HG03520 (cell line): ENCODE results near the gene DPY19L3.
"Not testable (repeated sequence)": the region's sequence is repeated elsewhere in the genome, so short reads cannot be mapped to it uniquely, and the experiment has no call there.

Source experiments
- ATAC-seq: cut with Tn5 transposase; IDR thresholded peaks from one replicate; pipeline ENCODE4 v1.9.1; 2021; ENCODE audit warnings: mild to moderate bottlenecking, moderate library complexity; ENCODE audit not compliant: unreplicated experiment

The DPY19L3 gene

DNA sequence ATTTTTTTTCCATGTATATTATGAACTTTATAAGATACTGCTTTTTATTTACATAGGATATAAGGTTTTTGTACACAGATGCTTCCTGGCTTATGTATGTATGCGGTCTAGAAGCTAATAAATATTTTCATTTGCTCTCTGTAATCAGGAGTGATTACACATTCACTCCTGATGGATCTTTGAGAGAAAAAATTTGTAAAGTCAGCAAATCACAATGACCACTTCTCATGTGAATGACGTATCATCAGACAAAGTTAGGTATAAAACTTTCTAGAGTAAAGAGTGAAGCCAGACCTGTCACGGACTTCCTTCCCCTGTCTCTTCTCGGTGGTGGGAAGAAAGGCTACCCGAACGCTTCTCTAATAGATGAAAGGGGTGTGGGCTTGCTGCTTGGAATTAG, 31.1 kb downstream of the DPY19L3 start:
- ATAC-seq = no peak

DNA sequence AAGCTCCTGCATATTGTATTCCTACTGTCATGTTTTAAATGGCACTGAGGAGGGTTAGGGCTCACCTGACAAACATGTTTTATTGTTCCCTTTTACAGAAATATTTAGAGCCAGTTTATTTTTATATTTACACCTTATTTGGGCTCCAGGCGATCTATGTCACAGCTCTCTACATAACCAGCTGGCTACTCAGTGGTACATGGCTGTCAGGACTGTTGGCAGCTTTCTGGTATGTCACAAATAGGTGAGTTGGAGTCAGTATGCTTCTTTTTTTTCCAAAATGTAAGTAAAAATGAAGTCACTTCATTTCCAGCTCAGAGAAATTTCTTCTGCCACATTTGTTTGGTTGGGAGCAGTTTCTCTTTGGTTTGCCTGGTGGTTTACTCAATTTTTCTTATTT, 31.5 kb downstream of the DPY19L3 start:
- ATAC-seq = no peak

DNA sequence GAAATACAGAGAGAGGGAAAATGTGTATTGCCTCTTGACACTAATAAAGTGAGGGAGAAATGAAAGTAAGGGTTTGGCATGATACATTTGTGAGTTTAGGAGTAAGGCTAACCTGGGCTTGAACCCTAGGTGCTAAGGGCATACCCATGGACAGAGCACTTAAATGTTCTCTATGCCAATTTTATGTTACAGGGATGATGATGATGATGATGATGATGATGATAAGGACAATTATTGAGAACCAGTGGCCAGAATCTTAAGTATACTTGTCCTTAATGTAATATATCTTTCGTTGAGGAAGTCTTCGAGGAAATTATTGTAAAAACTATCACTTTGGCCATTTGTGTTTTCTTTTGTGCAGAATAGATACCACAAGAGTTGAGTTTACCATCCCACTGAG, 33.2 kb downstream of the DPY19L3 start:
- ATAC-seq = no peak

DNA sequence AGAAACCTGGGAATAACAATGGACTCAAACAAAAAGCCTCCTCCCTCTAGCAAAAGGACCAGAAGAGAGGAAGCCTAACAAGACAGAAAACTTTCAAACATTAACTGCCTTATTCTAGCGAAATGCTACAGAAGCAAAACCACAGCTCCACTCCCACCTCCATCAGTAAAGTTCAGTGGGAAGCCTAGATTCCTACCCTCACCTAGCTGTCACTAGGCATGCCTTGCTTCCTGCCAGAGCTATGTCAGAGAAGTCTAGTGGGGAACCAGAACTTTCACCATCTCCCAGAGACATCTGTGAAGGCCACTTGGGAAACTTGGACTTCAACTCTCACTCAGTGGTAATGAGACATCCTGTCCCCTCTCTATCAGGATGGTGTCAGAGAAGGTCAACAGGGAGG, 37.1 kb downstream of the DPY19L3 start:
- no peak for ATAC-seq

GRCh38 chr19:32447534-32447933, 42.0 kb downstream of the DPY19L3 start:
- not testable (repeated sequence) for ATAC-seq

GRCh38 chr19:32448026-32448425, 42.5 kb downstream of the DPY19L3 start:
- ATAC-seq = no peak

- ATAC-seq = no peak
Measured at GRCh38 chr19:32450217-32450616, 44.6 kb downstream of the DPY19L3 start.

DNA sequence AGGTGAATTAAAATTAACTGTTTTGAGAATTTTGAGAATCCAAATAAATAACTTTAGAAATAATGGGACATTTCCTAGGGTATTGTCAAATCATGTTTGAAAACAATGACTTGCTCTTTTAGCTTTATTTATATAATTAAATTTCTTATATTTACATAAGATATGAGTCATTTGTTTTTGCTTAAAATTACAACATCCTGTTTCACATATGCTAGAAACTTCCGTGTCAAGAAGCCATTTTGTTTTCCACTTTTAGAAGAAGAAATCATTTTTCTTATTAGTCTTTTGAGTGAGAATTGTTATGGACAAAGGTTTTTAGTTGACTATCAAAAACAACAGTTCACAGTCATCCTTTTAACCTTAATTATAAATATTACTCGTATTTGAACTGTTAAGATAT, 48.2 kb downstream of the DPY19L3 start:
- ATAC-seq = no peak

DNA sequence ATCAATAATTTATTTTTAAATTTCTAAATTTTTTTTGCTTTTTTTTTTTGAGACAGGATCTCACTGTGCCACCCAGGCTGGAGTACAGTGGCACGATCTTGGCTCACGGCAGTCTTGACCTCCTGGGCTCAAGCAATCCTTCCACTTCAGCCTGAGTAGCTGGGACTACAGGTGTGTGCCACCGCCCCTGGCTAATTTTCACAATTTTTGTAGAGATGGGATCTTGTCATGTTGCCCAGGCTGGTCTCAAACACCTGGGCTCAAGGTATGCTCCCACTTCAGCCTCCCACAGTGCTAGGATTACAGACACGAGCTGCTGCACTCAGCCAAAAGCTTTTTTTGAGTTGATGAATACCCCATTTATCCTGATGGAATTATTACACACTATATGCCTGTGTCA, 50.8 kb downstream of the DPY19L3 start:
- no peak for ATAC-seq

- ATAC-seq = no peak
Measured at GRCh38 chr19:32457571-32458158, 52.1 kb downstream of the DPY19L3 start.

DNA sequence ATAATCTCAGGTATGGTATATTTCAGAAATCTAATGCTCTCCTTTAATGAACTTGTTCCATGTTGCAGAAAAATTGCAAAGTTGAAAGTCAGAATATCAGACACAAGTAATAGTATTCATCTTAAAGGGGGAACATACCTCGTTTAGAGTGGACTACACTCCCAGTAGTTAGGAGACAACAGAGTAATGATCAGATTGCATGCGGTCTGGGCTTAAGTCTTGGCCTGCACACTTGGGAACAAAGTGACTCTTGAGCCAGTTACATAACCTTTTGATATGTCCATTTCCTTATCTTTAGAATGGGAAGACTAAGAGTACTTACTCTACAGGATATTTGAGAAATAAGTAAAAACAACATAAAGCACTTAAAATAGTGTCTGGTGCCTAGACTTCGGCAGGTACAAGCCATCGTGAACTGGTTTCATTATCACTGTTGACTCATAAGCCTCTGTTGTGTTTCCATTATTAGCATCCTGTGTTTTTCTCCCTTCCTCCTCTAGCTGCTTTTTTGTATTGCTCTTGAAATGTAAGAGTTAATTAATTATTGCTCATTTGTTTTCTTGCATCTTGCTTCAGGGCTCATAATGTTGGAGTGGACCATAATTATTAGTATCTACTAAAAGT, 53.0 kb downstream of the DPY19L3 start:
- peak; percentile 79 for ATAC-seq

DNA sequence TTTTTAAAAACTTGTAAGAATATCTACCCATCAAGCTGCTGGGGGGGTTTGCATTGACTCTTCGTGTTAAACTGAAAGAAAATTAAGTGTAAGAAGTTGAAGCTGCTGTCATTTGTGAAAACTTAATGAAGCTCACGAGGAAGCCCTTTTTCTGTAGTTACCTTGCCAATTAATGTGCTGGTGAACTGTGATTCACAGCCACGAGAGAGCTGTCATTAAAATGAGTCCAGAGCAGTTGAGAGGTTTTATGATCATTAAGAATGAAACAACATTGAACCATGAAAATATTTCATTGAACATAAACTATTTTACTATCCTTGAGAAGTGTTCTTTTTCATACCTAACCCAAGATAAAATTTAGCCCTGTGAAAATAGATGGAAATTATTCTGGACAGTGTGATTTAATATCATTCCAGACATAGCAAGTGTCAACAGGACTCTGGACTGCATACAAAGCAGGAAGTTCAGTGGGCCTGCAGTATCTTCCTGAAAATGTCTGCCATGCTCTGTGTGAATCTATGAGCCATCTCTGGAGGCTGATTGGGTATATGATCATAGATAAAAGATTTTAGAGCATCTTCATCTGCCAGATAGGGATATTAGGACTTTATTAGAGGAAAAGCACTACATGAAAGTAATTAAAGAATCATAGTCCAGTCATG, 53.8 kb downstream of the DPY19L3 start:
- ATAC-seq = no peak

- ATAC-seq = no peak
Measured at GRCh38 chr19:32460476-32460875, 54.9 kb downstream of the DPY19L3 start.

- no peak for ATAC-seq
Measured at GRCh38 chr19:32464279-32464678, 58.7 kb downstream of the DPY19L3 start.

DNA sequence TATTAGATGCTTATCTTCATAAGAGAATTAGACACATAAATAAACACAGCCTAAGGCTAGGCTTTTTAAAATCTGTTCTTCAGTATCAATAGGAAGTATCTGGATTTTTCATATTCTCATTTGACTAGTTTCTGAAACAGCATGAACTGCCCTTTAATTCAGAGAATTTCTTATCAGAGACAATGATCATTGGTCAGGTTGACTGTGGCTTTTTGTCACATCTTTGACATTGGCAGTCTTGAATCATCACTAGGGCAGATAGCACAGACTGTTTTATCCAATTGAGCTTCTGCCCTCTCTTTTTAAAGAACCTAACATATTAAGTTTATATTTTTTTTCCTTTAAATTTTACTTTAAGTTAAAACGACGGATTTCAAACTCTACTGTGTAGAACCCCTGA, 59.6 kb downstream of the DPY19L3 start:
- ATAC-seq = no peak

DNA sequence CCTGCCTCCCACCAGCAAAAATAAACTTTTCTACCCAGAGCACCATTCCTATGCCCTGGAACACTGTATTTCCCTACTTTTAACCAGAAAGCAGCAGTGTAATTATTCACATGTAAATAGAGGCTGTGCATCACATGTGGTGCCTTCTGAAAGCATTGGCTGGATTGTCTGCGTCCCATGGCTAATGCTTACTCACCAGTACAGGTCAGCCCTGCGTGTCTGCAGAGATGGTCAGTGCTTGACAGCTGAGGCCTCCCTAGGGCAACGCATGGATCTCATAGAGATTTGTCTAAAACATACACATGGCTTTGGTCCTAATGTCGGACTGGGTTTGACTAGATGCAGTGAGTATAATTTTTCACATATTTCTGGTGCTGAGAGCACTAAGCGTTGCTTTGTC, 64.2 kb downstream of the DPY19L3 start:
- no peak for ATAC-seq

GRCh38 chr19:32471095-32471494, 65.5 kb downstream of the DPY19L3 start:
- no peak for ATAC-seq

GRCh38 chr19:32471811-32472210, 66.2 kb downstream of the DPY19L3 start:
- no peak for ATAC-seq

DNA sequence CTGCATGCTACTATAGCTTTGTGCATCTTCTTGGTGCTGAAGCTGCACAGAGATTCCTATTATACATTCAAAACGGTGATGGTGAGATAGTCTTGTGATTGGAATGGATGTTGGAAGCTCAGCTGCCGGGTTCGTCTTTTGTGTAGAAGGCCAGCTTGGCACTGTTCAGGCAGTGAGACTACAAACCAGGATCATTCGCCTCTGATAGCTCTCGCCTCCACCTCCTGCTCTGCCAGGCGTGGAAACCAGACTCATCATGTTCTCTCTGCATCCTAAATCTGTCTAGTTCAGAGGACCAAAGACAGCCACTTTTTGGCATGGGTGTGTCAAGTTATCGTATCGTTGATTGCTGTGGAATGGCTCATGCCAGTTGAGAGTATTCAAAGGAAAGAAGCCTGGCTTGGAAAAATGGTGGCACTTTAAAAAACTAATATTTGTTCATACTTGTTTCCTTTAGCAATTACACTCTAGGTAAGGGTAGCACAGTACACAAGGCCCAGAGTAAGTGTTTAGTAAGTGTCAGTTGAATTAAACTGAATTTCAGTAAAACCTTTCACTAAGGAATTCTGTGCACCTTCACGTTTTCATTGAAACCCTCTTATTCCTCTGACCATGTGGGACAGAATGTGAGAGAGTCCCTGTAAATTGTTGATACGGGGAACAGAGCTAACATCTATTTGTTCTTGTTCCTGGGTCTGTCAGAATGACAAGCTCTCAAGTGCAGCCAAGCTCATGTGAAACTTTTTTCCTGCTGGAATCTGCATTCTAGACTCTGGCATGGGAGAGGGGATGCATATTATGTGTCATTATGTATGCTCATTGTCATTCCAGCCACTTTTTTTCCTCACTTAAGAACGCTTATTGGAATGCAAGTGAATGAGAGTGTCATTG, 69.8 kb downstream of the DPY19L3 start:
- ATAC-seq = no peak

DNA sequence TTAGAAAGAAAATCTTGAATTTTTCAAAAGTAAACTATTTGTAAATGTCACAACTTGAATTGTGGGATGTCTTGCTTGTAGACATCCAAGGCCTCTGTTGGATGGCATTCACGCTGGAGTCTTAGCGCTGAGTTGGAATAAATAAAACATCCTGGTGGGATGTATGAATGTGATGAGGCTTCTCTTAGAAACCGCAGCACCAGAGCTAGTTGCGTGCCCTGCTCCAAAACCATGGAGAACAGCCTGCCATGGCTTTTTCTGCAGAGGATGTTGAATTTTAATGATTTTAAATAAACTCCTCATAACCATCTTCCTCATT, 70.4 kb downstream of the DPY19L3 start:
- no peak for ATAC-seq

DNA sequence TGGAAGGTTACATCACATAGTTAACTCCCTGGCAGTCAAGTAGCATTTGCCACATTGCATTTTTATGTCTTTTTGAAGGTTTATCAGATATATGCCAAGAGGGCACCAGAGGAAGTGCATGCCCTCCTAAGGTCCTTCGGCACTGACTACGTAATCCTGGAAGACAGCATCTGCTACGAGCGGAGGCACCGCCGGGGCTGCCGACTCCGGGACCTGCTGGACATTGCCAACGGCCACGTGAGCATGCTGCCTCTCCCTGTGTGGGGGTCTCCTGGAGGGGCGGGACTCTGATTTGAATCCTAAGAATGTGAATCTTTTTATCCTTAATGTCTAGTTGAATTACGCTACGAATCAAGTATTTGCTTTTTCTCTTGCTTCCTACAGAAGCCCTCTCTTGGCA, 74.8 kb downstream of the DPY19L3 start:
- ATAC-seq = no peak

DNA sequence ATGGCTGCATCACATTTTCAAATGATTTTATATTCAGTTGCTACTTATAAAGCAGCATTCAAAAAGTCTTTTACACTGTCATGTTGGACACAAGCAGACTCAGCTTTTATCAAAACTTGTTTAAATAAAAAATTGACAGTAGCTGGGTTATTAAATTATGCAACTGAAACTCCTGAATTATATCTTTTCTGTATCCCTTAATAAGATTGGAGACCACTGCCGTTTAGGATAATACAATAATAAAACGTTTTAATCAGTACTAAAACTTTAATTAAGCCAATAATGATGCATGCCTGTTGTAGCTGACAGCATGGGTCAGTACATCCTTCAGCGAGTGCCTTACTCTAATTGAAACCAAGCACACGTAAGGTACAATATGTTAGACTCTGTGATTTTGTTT, 78.0 kb downstream of the DPY19L3 start:
- ATAC-seq = no peak
